PFSK-1 (cell line): ENCODE measurements around the gene MFSD6L.

Experiments used
- POLR2AphosphoS5 ChIP-seq: IDR thresholded peaks from 2 replicates; pipeline ENCODE4 v1.6.1; 2012; ENCODE audit warnings: low read depth, mild to moderate bottlenecking, control low read depth, low read length, moderate library complexity
- REST ChIP-seq, 2 experiments: IDR thresholded peaks; 2 replicates each; pipeline versions ENCODE4 v1.6.1 to v1.8.0; 2011 to 2012; ENCODE audit warnings: low read depth in 2 of 2, low read length in 2 of 2, control low read depth in 1 of 2, inconsistent platforms in 1 of 2, mild to moderate bottlenecking in 1 of 2, moderate library complexity in 1 of 2; ENCODE audit not compliant: insufficient read depth in 1 of 2
- SIN3A ChIP-seq: IDR thresholded peaks from 2 replicates; pipeline ENCODE4 v1.6.1; 2012; ENCODE audit warnings: mild to moderate bottlenecking, low read length, moderate library complexity, borderline replicate concordance; ENCODE audit not compliant: insufficient read depth

- TF ChIP-seq POLR2AphosphoS5 (no peak), REST (IDR thresholded peaks at IDR 0.05; ENCODE audit: insufficient read depth in 1 of 2, low read depth in 2 of 2, low read length in 2 of 2) (no peak), SIN3A (no peak)
These were observed 7.3 kb downstream of the MFSD6L start for GRCh38 chr17:8791910-8792270.
